ENCODE data around the gene ST6GAL1.

DNA sequence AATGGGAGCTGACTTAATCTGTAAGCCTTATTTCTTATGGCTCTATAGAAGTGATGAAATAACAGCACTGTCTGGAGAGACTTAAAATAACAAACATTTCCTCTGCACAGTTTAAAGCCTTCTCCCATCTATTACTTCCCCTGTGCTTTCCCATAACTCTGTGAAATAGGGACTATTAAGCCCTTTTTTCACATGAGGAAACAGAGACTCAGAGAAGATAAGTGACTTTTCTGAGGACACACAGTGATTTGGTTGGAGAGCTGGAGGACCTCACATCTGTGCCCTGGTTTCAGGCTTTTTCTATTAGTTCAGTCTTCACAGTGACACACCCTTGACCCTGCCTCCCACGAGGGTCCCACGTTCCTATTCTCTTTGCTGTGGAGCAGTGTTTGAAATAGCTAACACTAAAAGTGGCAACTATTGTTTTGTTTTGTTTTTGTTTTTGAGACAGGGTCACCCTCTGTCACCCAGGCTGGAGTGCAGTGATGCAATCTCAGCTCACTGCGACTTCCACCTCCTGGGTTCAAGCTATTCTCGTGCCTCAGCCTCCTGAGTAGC, 82.9 kb downstream of the ST6GAL1 start:
- TF ChIP-seq SP4 (IDR thresholded peaks at IDR 0.05; ENCODE audit: low read length) (no peak), TAF1 (IDR thresholded peaks at IDR 0.05; ENCODE audit: low read depth, low read length) (no peak), CREB1 (IDR thresholded peaks at IDR 0.05) (no peak), NRF1 (IDR thresholded peaks at IDR 0.05; ENCODE audit: low read depth, low read length) (no peak), MAFK (IDR thresholded peaks at IDR 0.05; ENCODE audit: low read depth, low read length) (no peak), POLR2A (IDR thresholded peaks at IDR 0.05; ENCODE audit: control extremely low read depth in 1 of 2, low read depth in 2 of 2, low read length in 2 of 2) (no peak)
- TF ChIP-seq, protein P1, sequence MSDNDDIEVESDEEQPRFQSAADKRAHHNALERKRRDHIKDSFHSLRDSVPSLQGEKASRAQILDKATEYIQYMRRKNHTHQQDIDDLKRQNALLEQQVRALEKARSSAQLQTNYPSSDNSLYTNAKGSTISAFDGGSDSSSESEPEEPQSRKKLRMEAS (IDR thresholded peaks at IDR 0.05): no peak

Data from H1 (cell line).